Neural cell (in vitro differentiated cells): ENCODE measurements around the gene CARD9.

Source experiments
- EP300 ChIP-seq: fragments of 450-650 bp; conservative IDR thresholded peaks from 2 replicates; pipeline ENCODE4 v1.6.1; 2014; ENCODE audit warnings: antibody characterized with exemption, mild to moderate bottlenecking, moderate library complexity; ENCODE audit not compliant: poor library complexity, severe bottlenecking
- EZH2 ChIP-seq: fragments of 200-600, 300-800 bp; shearing (Covaris generic), sonication (generic); IDR thresholded peaks from 2 replicates; pipeline ENCODE4 v1.6.1; 2014; ENCODE audit warnings: antibody characterized with exemption, low read length, borderline replicate concordance, mild to moderate bottlenecking; ENCODE audit not compliant: insufficient read depth, poor library complexity, severe bottlenecking
- MXI1 ChIP-seq: fragments of 450-650 bp; conservative IDR thresholded peaks from 2 replicates; pipeline ENCODE4 v1.6.1; 2014; ENCODE audit warnings: antibody characterized with exemption, mild to moderate bottlenecking; ENCODE audit not compliant: poor library complexity, severe bottlenecking
- POLR2AphosphoS5 ChIP-seq: IDR thresholded peaks from 2 replicates; pipeline ENCODE4 v1.6.1; 2012
- RAD21 ChIP-seq: fragments of 450-650 bp; conservative IDR thresholded peaks from 2 replicates; pipeline ENCODE4 v1.6.1; 2014; ENCODE audit warnings: antibody characterized with exemption, mild to moderate bottlenecking, moderate library complexity
- REST ChIP-seq: IDR thresholded peaks from 2 replicates; pipeline ENCODE4 v1.6.1; 2012; ENCODE audit warnings: borderline replicate concordance
- SMC3 ChIP-seq: fragments of 450-650 bp; conservative IDR thresholded peaks from 2 replicates; pipeline ENCODE4 v1.6.1; 2014; ENCODE audit warnings: antibody characterized with exemption, mild to moderate bottlenecking, moderate library complexity; ENCODE audit not compliant: poor library complexity
- TAF1 ChIP-seq: IDR thresholded peaks from 2 replicates; pipeline ENCODE4 v1.6.1; 2012; ENCODE audit warnings: low read depth
- TF ChIP-seq, protein P1 (sequence below): fragments of 450-650 bp; IDR thresholded peaks from 2 replicates; pipeline ENCODE4 v1.5.1; 2014; ENCODE audit warnings: antibody characterized with exemption, mild to moderate bottlenecking, moderate library complexity; ENCODE audit not compliant: poor library complexity, severe bottlenecking

DNA sequence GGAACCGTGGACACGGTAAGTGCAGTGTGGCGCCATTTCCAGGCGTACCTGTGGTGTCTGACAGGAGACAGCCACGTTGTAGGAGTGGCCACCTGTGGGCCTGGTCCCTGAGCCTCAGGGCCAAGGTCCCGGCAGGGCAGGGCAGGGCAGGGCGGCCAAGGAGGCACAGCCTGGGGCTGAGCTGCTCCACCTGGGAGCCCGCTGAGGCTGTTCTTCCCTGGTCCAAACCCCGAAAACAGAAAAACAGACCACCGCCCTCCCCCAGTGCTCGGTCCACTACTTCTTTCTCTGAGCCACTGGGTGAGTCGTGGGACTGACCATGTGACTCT, 45.6 kb upstream of the CARD9 start:
- TF ChIP-seq SMC3 (no peak), EZH2 (no peak), TAF1 (no peak), EP300 (no peak), RAD21 (no peak), REST (no peak), POLR2AphosphoS5 (no peak), MXI1 (no peak)
- TF ChIP-seq, protein P1, sequence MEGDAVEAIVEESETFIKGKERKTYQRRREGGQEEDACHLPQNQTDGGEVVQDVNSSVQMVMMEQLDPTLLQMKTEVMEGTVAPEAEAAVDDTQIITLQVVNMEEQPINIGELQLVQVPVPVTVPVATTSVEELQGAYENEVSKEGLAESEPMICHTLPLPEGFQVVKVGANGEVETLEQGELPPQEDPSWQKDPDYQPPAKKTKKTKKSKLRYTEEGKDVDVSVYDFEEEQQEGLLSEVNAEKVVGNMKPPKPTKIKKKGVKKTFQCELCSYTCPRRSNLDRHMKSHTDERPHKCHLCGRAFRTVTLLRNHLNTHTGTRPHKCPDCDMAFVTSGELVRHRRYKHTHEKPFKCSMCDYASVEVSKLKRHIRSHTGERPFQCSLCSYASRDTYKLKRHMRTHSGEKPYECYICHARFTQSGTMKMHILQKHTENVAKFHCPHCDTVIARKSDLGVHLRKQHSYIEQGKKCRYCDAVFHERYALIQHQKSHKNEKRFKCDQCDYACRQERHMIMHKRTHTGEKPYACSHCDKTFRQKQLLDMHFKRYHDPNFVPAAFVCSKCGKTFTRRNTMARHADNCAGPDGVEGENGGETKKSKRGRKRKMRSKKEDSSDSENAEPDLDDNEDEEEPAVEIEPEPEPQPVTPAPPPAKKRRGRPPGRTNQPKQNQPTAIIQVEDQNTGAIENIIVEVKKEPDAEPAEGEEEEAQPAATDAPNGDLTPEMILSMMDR: no peak
